GM12878 (cell line): Measurements from ENCODE around the gene LIMD2. TPM values are rescaled to one million over a fixed set of nuclear protein-coding genes. Genes with fewer than 3 reads are reported as not detected.

ENCODE experiments used
- ATAC-seq: fragments of 200-7000 bp; cut with Tn5 transposase; 3 replicates; pipeline ENCODE4 v1.9.1; 2020; ENCODE audit warnings: mild to moderate bottlenecking, moderate library complexity
- BruUV-seq: library from RNA; stranded (reverse); fragments of 400-500 nt; replicated peaks from 2 replicates; lab custom pipeline; 2021; lab: Mats Ljungman, UMichigan
- CTCF ChIA-PET: fragments of 300-600 bp; sonication (Branson Sonifier 250); formaldehyde crosslinking; extraction: SDS; loops from one replicate; lab custom pipeline; 2021; ENCODE audit warnings: inconsistent platforms; lab: Yijun Ruan, JAX
- POLR2A ChIA-PET: fragments of 350-600 bp; formaldehyde crosslinking; extraction: SDS; loops from one replicate; lab custom pipeline; 2021; ENCODE audit warnings: inconsistent platforms; lab: Charles Lee
- RAD21 ChIA-PET: fragments of 300-600 bp; sonication (Branson Sonifier 250); formaldehyde crosslinking; loops from one replicate; lab custom pipeline; 2023; ENCODE audit warnings: antibody characterized with exemption; ENCODE audit not compliant: unreplicated experiment; lab: Charles Lee
- SMC1A ChIA-PET: fragments of 300-600 bp; sonication (Branson Sonifier 250); formaldehyde crosslinking; loops from one replicate; lab custom pipeline; 2023; ENCODE audit not compliant: unreplicated experiment, uncharacterized antibody; lab: Charles Lee
- DNase-seq: peaks from one replicate; pipeline ENCODE4 v3.0.0-alpha.2; 2011; ENCODE audit warnings: low read depth, low spot score
- FAIRE-seq: peaks from 3 replicates; lab custom pipeline; 2011; peaks lifted over from hg19 to GRCh38; lab: Jason Lieb, UNC
- H2AFZ ChIP-seq: 2 replicates; pipeline ENCODE4 v1.6.0; 2011; ENCODE audit warnings: low read depth, low read length, control low read depth; ENCODE audit not compliant: control insufficient read depth
- H3K27ac ChIP-seq: 2 replicates; pipeline ENCODE4 v1.5.1; 2011; ENCODE audit warnings: control low read depth; ENCODE audit not compliant: control insufficient read depth, insufficient read depth
- H3K27me3 ChIP-seq, 2 experiments: replicated peaks in 1 of 2; 2 replicates each; pipeline versions ENCODE4 v1.6.0 to v1.6.1; 2011; ENCODE audit warnings: low read length in 1 of 2; ENCODE audit not compliant: control insufficient read depth in 2 of 2, insufficient read depth in 2 of 2
- H3K36me3 ChIP-seq, 2 experiments: 2 replicates each; pipeline ENCODE4 v1.5.1; 2011; ENCODE audit warnings: low read length in 1 of 2; ENCODE audit not compliant: control insufficient read depth in 2 of 2, insufficient read depth in 2 of 2
- H3K4me1 ChIP-seq: 2 replicates; pipeline ENCODE4 v1.6.1; 2011; ENCODE audit warnings: mild to moderate bottlenecking, low read length, moderate library complexity, mixed read lengths; ENCODE audit not compliant: control insufficient read depth, insufficient read depth
- H3K4me2 ChIP-seq: 2 replicates; pipeline ENCODE4 v1.6.0; 2011; ENCODE audit warnings: control low read depth; ENCODE audit not compliant: control insufficient read depth, insufficient read depth
- H3K4me3 ChIP-seq: fragments of 200-600 bp; sonication (generic); 2 replicates; pipeline ENCODE4 v1.5.1; 2016
- H3K79me2 ChIP-seq: 2 replicates; pipeline ENCODE4 v1.6.0; 2011; ENCODE audit warnings: low read length; ENCODE audit not compliant: control insufficient read depth, insufficient read depth
- H3K9ac ChIP-seq: 2 replicates; pipeline ENCODE4 v1.8.0; 2011; ENCODE audit warnings: low read length, control low read depth, mixed read lengths; ENCODE audit not compliant: control insufficient read depth, insufficient read depth
- H3K9me3 ChIP-seq: replicated peaks from 3 replicates; pipeline ENCODE4 v1.5.1; 2011; ENCODE audit warnings: mild to moderate bottlenecking, low read length; ENCODE audit not compliant: control insufficient read depth, insufficient read depth
- H4K20me1 ChIP-seq: 2 replicates; pipeline ENCODE4 v1.6.0; 2011; ENCODE audit not compliant: control insufficient read depth, insufficient read depth
- CHD4 ChIP-seq: fragments of 200-600 bp; sonication (generic); IDR thresholded peaks from 2 replicates; pipeline ENCODE4 v1.6.1; 2016; ENCODE audit warnings: mild to moderate bottlenecking
- GATAD2B ChIP-seq: fragments of 450-650 bp; conservative IDR thresholded peaks from 2 replicates; pipeline ENCODE4 v1.6.1; 2017; ENCODE audit warnings: low read depth, mild to moderate bottlenecking, moderate library complexity
- NFIC ChIP-seq: IDR thresholded peaks from 2 replicates; pipeline ENCODE4 v1.6.1; 2012; ENCODE audit warnings: low read depth, mild to moderate bottlenecking, inconsistent platforms, low read length, moderate library complexity
- NFYA ChIP-seq: IDR thresholded peaks from 2 replicates; pipeline ENCODE4 v1.6.1; 2011; ENCODE audit warnings: low read depth, mild to moderate bottlenecking, low read length, improper control_type of control experiment, borderline replicate concordance
- PAX5 ChIP-seq: IDR thresholded peaks from 2 replicates; pipeline ENCODE4 v1.6.1; 2011; ENCODE audit warnings: low read depth, low read length, borderline replicate concordance
- RB1 ChIP-seq: fragments of 450-650 bp; formaldehyde crosslinking; IDR thresholded peaks from 2 replicates; pipeline ENCODE4 v1.6.1; 2017; ENCODE audit warnings: mild to moderate bottlenecking, borderline replicate concordance
- STAT3 ChIP-seq: IDR thresholded peaks from 2 replicates; pipeline ENCODE4 v1.6.1; 2011; ENCODE audit warnings: low read depth, low read length, improper control_type of control experiment
- WGBS: methylation state at CpG from one replicate; pipeline ENCODE4 v1.1.6; 2016; ENCODE audit warnings: low lambda C conversion rate; ENCODE audit not compliant: insufficient replicate concordance, insufficient coverage; ENCODE audit errors: missing lambda C conversion rate; 5-methylcytosine and 5-hydroxymethylcytosine counted together
- in situ Hi-C: fragments of 300-500 bp; cut with MboI; formaldehyde crosslinking; loops from 9 replicates; pipeline ENCODE4 v1.14.3; 2018; ENCODE audit warnings: mixed read lengths
- intact Hi-C: fragments of 100-400 bp; cut with micrococcal nuclease; formaldehyde crosslinking; loops from one replicate; pipeline ENCODE4 v1.14.2; 2022; ENCODE audit not compliant: unreplicated experiment
- polyA plus RNA-seq, 11 experiments: library from polyadenylated mRNA; depleted of rRNA in 4 of 11; unstranded in 6 of 11; stranded (reverse) in 5 of 11; fragments of >200 nt; fragmentation: Nextera tagmentation in 4 of 11; fragmentation: Illumina TruSeq in 1 of 11; extraction: Ambion mirVana in 4 of 11; extraction: Trizol in 1 of 11; gene quantifications; 1 replicate in 1 of 11; 2 replicates in 10 of 11; pipeline versions ENCODE4 v1.2.1 to v1.2.3, GENCODE V29; 2011 to 2016; ENCODE audit warnings: inconsistent platforms in 2 of 11, missing spikeins in 2 of 11, low read depth in 1 of 11
- total RNA-seq, 4 experiments: library from RNA; depleted of rRNA in 3 of 4; stranded (reverse); fragments of >200 nt in 3 of 4; fragmentation: Illumina TruSeq in 1 of 4; extraction: Trizol in 1 of 4; gene quantifications; 2 replicates each; pipeline versions ENCODE4 v1.2.1 to v1.2.3, GENCODE V29; 2013 to 2021
- TF ChIP-seq, protein P1 (sequence below): IDR thresholded peaks from 2 replicates; pipeline ENCODE4 v1.6.1; 2012; ENCODE audit warnings: low read depth, low read length, improper control_type of control experiment
- TF ChIP-seq, protein P2 (sequence below): IDR thresholded peaks from 2 replicates; pipeline ENCODE4 v1.6.1; 2011; ENCODE audit warnings: borderline replicate concordance, low read depth, mild to moderate bottlenecking, moderate library complexity, low read length; ENCODE audit not compliant: insufficient read depth, poor library complexity, severe bottlenecking
- TF ChIP-seq, protein P3 (sequence below): fragments of 450-650 bp; IDR thresholded peaks from 2 replicates; pipeline ENCODE4 v1.6.1; 2014; ENCODE audit warnings: mild to moderate bottlenecking
- TF ChIP-seq, protein P4 (sequence below): fragments of 450-650 bp; IDR thresholded peaks from 2 replicates; pipeline ENCODE4 v1.6.1; 2017; ENCODE audit warnings: borderline replicate concordance
- TF ChIP-seq, protein P5 (sequence below): fragments of 450-650 bp; IDR thresholded peaks from 2 replicates; pipeline ENCODE4 v1.6.1; 2017; ENCODE audit warnings: mild to moderate bottlenecking, moderate library complexity

Gene LIMD2
- total and polyA plus RNA-seq, 10 of the 15 experiments (the other 5 are each of a cell fraction or from before 2014, with no cell fraction given) = 1.1 to 339 (median 181) TPM

DNA sequence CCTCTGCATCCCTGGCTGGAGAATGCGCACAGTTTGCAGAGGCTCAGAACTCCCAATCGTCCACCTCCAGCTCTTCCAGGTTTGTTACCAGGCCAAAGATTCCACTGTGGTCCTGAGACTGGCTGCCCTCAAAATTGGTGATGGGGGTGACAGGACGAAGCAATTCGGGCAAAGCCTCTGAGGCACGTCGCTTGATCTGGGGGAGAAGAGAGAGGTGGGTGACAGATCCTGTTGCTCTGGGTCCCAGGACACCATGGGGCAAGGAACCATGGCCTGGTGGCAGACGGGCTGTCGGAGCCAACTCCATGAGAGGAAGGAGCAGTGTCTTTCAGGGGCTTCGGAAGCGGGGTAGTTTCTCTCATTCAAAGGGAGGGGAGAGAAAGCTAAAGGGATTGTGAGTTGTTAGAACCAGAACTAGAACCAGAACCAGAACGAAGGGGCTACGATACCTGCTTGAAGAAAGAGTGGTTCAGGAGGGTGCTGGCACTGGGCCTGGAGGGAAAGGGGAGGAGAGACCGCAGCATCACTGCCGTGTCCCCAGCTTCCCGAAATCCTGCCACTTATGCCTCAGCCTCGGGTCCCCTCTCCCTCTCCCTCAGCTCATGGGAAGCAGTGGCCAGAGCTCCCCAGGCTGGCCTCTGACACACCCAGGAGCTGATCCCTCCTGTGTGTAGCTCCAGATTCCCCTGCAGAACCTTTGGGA, 3.8 kb upstream of the LIMD2 start:
- DNase-seq (no peak), FAIRE-seq (no peak), ATAC-seq (no peak)
- H3K27ac ChIP-seq = no peak overlapping the region
- no peak overlapping the region for H3K9ac ChIP-seq
- ChIA-PET SMC1A (interaction anchor here (0.9 to 1.2 kb wide), 2 partner anchors 70 to 79 kb away, joined by 3 read pairs; partner anchors contain the start of gene CCDC47), CTCF (interaction anchor here (1.2 kb wide), 1 partner anchor 7 kb away, joined by 3 read pairs; no protein-coding TSS in a partner anchor), POLR2A (interaction anchor here (1.2 to 4.2 kb wide), 3 partner anchors 13 to 72 kb away, joined by 3 to 42 read pairs (median 3); partner anchors contain the start of gene STRADA), RAD21 (no interaction called here)
- no peak overlapping the region for H2AFZ ChIP-seq
- no TSS peak for BruUV-seq
- intact Hi-C loops = no loop called here
- H3K4me3 ChIP-seq = no peak overlapping the region
- 0 out of 2 replicates have a peak overlapping the region, but pooled peaks have one; percentile 2 for H3K4me2 ChIP-seq
- in situ Hi-C loops = no loop called here
- peaks cover 14% of the 10 kb centered on the region for H3K4me1 ChIP-seq
- H4K20me1 ChIP-seq = no peaks in the 10 kb centered on the region
- WGBS = 80% methylated on average over 16 of the region's 16 CpGs
- peaks cover 0 to 10% of the 10 kb centered on the region in 2 experiments; a peak in 3 of 4 replicates for H3K36me3 ChIP-seq
- H3K9me3 ChIP-seq = no peaks in the 10 kb centered on the region
- no peaks in the 10 kb centered on the region for H3K27me3 ChIP-seq
- peaks cover 42% of the 10 kb centered on the region for H3K79me2 ChIP-seq
- TF ChIP-seq NFIC = no peak
- TF ChIP-seq, protein P1, sequence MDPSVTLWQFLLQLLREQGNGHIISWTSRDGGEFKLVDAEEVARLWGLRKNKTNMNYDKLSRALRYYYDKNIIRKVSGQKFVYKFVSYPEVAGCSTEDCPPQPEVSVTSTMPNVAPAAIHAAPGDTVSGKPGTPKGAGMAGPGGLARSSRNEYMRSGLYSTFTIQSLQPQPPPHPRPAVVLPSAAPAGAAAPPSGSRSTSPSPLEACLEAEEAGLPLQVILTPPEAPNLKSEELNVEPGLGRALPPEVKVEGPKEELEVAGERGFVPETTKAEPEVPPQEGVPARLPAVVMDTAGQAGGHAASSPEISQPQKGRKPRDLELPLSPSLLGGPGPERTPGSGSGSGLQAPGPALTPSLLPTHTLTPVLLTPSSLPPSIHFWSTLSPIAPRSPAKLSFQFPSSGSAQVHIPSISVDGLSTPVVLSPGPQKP = no peak
- TF ChIP-seq GATAD2B = no peak
- no peak for TF ChIP-seq RB1
- TF ChIP-seq CHD4 = no peak
- TF ChIP-seq, protein P2, sequence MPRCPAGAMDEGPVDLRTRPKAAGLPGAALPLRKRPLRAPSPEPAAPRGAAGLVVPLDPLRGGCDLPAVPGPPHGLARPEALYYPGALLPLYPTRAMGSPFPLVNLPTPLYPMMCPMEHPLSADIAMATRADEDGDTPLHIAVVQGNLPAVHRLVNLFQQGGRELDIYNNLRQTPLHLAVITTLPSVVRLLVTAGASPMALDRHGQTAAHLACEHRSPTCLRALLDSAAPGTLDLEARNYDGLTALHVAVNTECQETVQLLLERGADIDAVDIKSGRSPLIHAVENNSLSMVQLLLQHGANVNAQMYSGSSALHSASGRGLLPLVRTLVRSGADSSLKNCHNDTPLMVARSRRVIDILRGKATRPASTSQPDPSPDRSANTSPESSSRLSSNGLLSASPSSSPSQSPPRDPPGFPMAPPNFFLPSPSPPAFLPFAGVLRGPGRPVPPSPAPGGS = no peak
- TF ChIP-seq, protein P3, sequence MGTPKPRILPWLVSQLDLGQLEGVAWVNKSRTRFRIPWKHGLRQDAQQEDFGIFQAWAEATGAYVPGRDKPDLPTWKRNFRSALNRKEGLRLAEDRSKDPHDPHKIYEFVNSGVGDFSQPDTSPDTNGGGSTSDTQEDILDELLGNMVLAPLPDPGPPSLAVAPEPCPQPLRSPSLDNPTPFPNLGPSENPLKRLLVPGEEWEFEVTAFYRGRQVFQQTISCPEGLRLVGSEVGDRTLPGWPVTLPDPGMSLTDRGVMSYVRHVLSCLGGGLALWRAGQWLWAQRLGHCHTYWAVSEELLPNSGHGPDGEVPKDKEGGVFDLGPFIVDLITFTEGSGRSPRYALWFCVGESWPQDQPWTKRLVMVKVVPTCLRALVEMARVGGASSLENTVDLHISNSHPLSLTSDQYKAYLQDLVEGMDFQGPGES = no peak
- no peak for TF ChIP-seq NFYA
- TF ChIP-seq, protein P4, sequence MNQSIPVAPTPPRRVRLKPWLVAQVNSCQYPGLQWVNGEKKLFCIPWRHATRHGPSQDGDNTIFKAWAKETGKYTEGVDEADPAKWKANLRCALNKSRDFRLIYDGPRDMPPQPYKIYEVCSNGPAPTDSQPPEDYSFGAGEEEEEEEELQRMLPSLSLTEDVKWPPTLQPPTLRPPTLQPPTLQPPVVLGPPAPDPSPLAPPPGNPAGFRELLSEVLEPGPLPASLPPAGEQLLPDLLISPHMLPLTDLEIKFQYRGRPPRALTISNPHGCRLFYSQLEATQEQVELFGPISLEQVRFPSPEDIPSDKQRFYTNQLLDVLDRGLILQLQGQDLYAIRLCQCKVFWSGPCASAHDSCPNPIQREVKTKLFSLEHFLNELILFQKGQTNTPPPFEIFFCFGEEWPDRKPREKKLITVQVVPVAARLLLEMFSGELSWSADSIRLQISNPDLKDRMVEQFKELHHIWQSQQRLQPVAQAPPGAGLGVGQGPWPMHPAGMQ = no peak
- TF ChIP-seq, protein P5, sequence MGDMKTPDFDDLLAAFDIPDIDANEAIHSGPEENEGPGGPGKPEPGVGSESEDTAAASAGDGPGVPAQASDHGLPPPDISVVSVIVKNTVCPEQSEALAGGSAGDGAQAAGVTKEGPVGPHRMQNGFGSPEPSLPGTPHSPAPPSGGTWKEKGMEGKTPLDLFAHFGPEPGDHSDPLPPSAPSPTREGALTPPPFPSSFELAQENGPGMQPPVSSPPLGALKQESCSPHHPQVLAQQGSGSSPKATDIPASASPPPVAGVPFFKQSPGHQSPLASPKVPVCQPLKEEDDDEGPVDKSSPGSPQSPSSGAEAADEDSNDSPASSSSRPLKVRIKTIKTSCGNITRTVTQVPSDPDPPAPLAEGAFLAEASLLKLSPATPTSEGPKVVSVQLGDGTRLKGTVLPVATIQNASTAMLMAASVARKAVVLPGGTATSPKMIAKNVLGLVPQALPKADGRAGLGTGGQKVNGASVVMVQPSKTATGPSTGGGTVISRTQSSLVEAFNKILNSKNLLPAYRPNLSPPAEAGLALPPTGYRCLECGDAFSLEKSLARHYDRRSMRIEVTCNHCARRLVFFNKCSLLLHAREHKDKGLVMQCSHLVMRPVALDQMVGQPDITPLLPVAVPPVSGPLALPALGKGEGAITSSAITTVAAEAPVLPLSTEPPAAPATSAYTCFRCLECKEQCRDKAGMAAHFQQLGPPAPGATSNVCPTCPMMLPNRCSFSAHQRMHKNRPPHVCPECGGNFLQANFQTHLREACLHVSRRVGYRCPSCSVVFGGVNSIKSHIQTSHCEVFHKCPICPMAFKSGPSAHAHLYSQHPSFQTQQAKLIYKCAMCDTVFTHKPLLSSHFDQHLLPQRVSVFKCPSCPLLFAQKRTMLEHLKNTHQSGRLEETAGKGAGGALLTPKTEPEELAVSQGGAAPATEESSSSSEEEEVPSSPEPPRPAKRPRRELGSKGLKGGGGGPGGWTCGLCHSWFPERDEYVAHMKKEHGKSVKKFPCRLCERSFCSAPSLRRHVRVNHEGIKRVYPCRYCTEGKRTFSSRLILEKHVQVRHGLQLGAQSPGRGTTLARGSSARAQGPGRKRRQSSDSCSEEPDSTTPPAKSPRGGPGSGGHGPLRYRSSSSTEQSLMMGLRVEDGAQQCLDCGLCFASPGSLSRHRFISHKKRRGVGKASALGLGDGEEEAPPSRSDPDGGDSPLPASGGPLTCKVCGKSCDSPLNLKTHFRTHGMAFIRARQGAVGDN = no peak
- TF ChIP-seq STAT3 = no peak
- TF ChIP-seq PAX5 = no peak
